Gastrocnemius medialis (tissue), 4 donors: ENCODE results near the gene ERCC5. TPM values are rescaled to one million over a fixed set of nuclear protein-coding genes. Genes with fewer than 3 reads are reported as not detected.
A peak's percentile ranks its signal among the peaks of the same experiment; 100 is the strongest.

Source experiments
- ATAC-seq, 2 donors: fragments of 150-250 bp; one replicate each; pipeline ENCODE4 v1.9.1; 2016
- DNase-seq, 2 donors: peaks; one replicate each; pipeline ENCODE4 v3.0.0-alpha.2; 2019
- H3K27ac ChIP-seq, 4 donors: fragments of 200-600 bp; sonication (generic); 1 replicate in 1 of 4; 2 replicates in 3 of 4; pipeline ENCODE4 v1.5.1; 2016 to 2018; ENCODE audit warnings: mild to moderate bottlenecking in 2 of 4, moderate library complexity in 1 of 4
- H3K27me3 ChIP-seq, 3 donors: fragments of 200-600 bp; sonication (generic) in 2 of 3; 1 replicate in 1 of 3; 2 replicates in 2 of 3; pipeline versions ENCODE4 v1.5.1 to v1.6.0; 2016 to 2019; ENCODE audit warnings: mild to moderate bottlenecking in 1 of 3, moderate library complexity in 1 of 3
- H3K36me3 ChIP-seq, 2 donors: fragments of 200-600 bp; sonication (generic) in 1 of 2; one replicate each; pipeline ENCODE4 v1.5.1; 2017 to 2018
- H3K4me1 ChIP-seq, 2 donors: fragments of 200-600 bp; sonication (generic) in 1 of 2; one replicate each; pipeline ENCODE4 v1.5.1; 2016 to 2017; ENCODE audit warnings: mild to moderate bottlenecking in 2 of 2
- H3K4me3 ChIP-seq, 4 donors: fragments of 200-600 bp; sonication (generic) in 3 of 4; 1 replicate in 1 of 4; 2 replicates in 3 of 4; pipeline ENCODE4 v1.5.1; 2016 to 2019; ENCODE audit warnings: mild to moderate bottlenecking in 2 of 4
- H3K9me3 ChIP-seq, 3 donors: fragments of 200-600 bp; sonication (generic) in 2 of 3; 1 replicate in 1 of 3; 2 replicates in 2 of 3; pipeline ENCODE4 v1.5.1; 2016 to 2019
- POLR2A ChIP-seq, 2 donors: fragments of 450-650 bp; IDR thresholded peaks; one replicate each; pipeline ENCODE4 v1.6.1; 2017; ENCODE audit warnings: antibody characterized with exemption in 2 of 2, mild to moderate bottlenecking in 2 of 2, moderate library complexity in 2 of 2
- in situ Hi-C, 4 donors: fragments of 200-750 bp; cut with MboI; loops; one replicate each; pipeline versions ENCODE4 v1.15.0 to v1.8.0; 2017; ENCODE audit warnings: low sequenced_read_pairs in 4 of 4
- intact Hi-C: fragments of 100-400 bp; cut with DNase I; formaldehyde crosslinking; loops from one replicate; pipeline ENCODE4 v1.15.1; 2023; ENCODE audit warnings: low total_unique reads
- total RNA-seq, 4 donors: library from RNA; depleted of rRNA; stranded (reverse); fragments of >200 nt; gene quantifications; one replicate each; pipeline versions ENCODE4 v1.1.0 to v1.2.3, GENCODE V29; 2016
- TF ChIP-seq, protein P1 (sequence below), 5 experiments: fragments of 450-650 bp in 3 of 5; fragments of 200-600 bp in 2 of 5; sonication (generic) in 2 of 5; IDR thresholded peaks in 4 of 5; conservative IDR thresholded peaks in 1 of 5; 1 replicate in 4 of 5; 2 replicates in 1 of 5; pipeline ENCODE4 v1.5.1; 2016 to 2019; ENCODE audit warnings: antibody characterized with exemption in 5 of 5, mild to moderate bottlenecking in 3 of 5, moderate library complexity in 3 of 5

ERCC5 gene
- total RNA-seq, 4 donors from 2014 or later, result 43.5 to 77.7 (median 46.8) TPM

DNA sequence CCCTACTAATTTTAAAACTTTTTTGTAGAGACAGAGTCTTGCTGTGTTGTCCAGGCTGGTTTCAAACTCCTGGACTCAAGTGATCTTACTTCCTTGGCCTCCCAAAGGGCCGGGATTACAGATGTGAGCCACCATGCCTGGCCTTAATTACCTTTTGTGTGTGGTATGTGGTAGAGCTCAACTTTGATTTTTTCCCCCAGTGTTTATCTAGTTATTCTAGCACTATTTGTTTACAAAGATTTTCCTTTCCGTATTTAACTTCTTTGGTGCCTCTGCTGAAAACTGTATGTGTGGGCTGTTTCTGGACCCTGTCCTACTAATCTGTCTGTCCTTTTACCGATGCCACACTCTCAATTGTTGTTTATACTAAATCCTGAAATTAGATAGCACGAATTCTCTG is 9.4 kb upstream of the ERCC5 start:
- TF ChIP-seq, protein P1, sequence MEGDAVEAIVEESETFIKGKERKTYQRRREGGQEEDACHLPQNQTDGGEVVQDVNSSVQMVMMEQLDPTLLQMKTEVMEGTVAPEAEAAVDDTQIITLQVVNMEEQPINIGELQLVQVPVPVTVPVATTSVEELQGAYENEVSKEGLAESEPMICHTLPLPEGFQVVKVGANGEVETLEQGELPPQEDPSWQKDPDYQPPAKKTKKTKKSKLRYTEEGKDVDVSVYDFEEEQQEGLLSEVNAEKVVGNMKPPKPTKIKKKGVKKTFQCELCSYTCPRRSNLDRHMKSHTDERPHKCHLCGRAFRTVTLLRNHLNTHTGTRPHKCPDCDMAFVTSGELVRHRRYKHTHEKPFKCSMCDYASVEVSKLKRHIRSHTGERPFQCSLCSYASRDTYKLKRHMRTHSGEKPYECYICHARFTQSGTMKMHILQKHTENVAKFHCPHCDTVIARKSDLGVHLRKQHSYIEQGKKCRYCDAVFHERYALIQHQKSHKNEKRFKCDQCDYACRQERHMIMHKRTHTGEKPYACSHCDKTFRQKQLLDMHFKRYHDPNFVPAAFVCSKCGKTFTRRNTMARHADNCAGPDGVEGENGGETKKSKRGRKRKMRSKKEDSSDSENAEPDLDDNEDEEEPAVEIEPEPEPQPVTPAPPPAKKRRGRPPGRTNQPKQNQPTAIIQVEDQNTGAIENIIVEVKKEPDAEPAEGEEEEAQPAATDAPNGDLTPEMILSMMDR (IDR thresholded peaks at IDR 0.05 in 4 of 5, conservative IDR thresholded peaks at IDR 0.05 in 1 of 5), result no peak
- no peak for TF ChIP-seq POLR2A (IDR thresholded peaks at IDR 0.05)
- in situ Hi-C loops (no loop called here), intact Hi-C loops (no loop called here)
- Histone ChIP-seq H3K4me3 (no peak overlapping the region), H3K4me1 (no peaks in the 10 kb centered on the region), H3K27me3 (no peaks in the 10 kb centered on the region), H3K27ac (no peak overlapping the region), H3K9me3 (no peaks in the 10 kb centered on the region), H3K36me3 (peaks cover 0 to 53% of the 10 kb centered on the region in 2 donors)
- no peak for DNase-seq
- no peak for ATAC-seq

DNA sequence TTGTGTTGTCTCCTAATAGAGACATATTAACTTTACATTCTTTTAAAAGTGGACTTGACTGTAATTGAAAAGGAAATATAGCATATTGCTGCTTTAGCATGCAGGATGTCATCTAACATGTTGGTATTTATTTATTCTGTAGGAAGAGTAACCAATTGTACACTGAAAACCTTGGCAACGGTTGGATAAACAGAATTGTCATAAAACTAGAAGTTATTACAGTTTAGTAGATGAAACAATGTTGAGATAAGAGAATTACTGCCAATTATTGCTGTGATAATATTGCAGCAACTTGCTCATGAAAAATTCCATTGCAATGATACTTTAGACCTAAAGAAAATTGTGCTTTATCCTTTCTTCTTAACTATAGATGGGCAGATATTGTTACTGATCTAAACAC is 7.6 kb upstream of the ERCC5 start:
- in situ Hi-C loops, result no loop called here
- TF ChIP-seq, protein P1 (IDR thresholded peaks at IDR 0.05 in 4 of 5, conservative IDR thresholded peaks at IDR 0.05 in 1 of 5), result no peak
- TF ChIP-seq POLR2A (IDR thresholded peaks at IDR 0.05), result no peak

DNA sequence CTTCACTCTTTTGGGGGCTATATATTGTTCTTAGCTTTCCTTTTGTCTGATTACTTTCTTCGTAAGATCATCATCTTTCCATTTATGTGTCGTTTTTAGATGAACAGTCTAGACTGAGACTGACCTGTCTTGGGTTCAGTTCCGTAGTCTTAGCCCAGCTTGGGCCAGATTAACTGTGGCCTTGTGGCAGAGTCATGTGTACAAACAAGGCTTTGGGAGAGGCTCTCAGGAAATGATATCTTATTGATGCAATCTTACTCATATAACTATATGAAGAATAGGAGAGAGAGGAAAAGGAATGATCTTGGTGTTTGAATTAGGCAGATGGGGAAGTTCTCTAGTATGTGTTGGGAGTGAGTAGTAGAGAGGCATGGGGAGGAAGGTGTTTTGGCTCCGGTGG is 6.8 kb upstream of the ERCC5 start:
- in situ Hi-C loops (no loop called here), intact Hi-C loops (no loop called here)
- no peak overlapping the region for H3K4me3 ChIP-seq
- no peak for ATAC-seq
- DNase-seq, result no peak
- H3K27ac ChIP-seq, result no peak overlapping the region
- H3K4me1 ChIP-seq, result no peaks in the 10 kb centered on the region
- TF ChIP-seq, protein P1 (IDR thresholded peaks at IDR 0.05 in 4 of 5, conservative IDR thresholded peaks at IDR 0.05 in 1 of 5), result no peak
- no peak for TF ChIP-seq POLR2A (IDR thresholded peaks at IDR 0.05)
- no peaks in the 10 kb centered on the region for H3K9me3 ChIP-seq
- no peaks in the 10 kb centered on the region for H3K27me3 ChIP-seq
- peaks cover 0 to 43% of the 10 kb centered on the region in 2 donors for H3K36me3 ChIP-seq

More for the DNA sequence above, 7.6 kb upstream of the ERCC5 start:
- no peaks in the 10 kb centered on the region for H3K27me3 ChIP-seq
- no peak overlapping the region for H3K4me3 ChIP-seq
- no peaks in the 10 kb centered on the region for H3K4me1 ChIP-seq
- peaks cover 0 to 48% of the 10 kb centered on the region in 2 donors for H3K36me3 ChIP-seq
- ATAC-seq (no peak), DNase-seq (no peak)
- no peak overlapping the region for H3K27ac ChIP-seq
- no peaks in the 10 kb centered on the region for H3K9me3 ChIP-seq
- intact Hi-C loops, result no loop called here

DNA sequence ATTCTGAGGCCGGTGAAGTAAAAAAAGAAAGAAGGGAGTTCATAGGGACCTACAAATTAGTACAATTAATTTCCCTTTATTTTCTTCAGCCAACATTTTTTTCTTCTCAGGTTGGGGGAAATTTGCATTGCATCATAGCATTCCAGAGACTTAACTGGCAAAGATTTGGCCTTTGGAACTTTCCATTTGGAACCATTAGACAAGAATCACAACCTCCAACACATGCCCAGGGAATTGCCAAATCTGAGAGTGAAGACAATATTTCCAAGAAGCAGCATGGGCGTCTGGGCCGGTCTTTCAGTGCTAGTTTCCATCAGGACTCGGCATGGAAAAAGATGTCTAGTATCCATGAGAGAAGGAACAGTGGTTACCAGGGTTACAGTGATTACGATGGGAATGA is 6.4 kb upstream of the ERCC5 start:
- ATAC-seq (no peak), DNase-seq (no peak)
- Histone ChIP-seq H3K27me3 (no peaks in the 10 kb centered on the region), H3K4me3 (no peak overlapping the region), H3K27ac (no peak overlapping the region), H3K4me1 (peaks cover 0 to under 1% of the 10 kb centered on the region in 2 donors), H3K36me3 (peaks cover 0 to 38% of the 10 kb centered on the region in 2 donors), H3K9me3 (no peaks in the 10 kb centered on the region)
- intact Hi-C loops (no loop called here), in situ Hi-C loops (no loop called here)
- no peak for TF ChIP-seq POLR2A (IDR thresholded peaks at IDR 0.05)
- TF ChIP-seq, protein P1 (IDR thresholded peaks at IDR 0.05 in 4 of 5, conservative IDR thresholded peaks at IDR 0.05 in 1 of 5), result no peak

DNA sequence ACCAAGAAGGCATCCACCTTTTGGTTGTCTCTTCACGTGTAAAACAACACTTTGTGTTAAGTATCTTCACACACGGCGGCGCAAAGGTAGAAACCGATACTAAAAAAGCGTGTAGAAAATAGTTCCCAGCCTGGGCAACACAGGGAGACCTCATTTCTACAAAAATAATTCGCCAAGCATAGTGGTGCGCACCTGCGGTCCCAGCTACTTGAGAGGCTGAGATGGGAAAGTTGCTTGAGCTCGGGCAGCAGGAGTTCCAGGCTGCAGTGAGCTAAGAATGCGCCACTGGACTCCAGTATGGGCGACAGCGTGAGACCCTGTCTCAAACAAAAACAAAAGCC is 573 bp upstream of the ERCC5 start:
- Histone ChIP-seq H3K36me3 (no peaks in the 10 kb centered on the region), H3K4me1 (peaks cover 19 to 21% of the 10 kb centered on the region in 2 donors), H3K9me3 (no peaks in the 10 kb centered on the region), H3K4me3 (peak overlapping the region; percentile 75 to 94 (median 92)), H3K27ac (peak overlapping the region; percentile 92 to 98 (median 96)), H3K27me3 (no peaks in the 10 kb centered on the region)
- TF ChIP-seq, protein P1 (IDR thresholded peaks at IDR 0.05 in 4 of 5, conservative IDR thresholded peaks at IDR 0.05 in 1 of 5), result no peak
- TF ChIP-seq POLR2A (IDR thresholded peaks at IDR 0.05), result no peak
- in situ Hi-C loops, result loop anchor here in 3 of 4 donors (5.0 to 10.0 kb wide), 3 partner anchors 248 to 263 kb away; partner anchors contain the start of gene TPP2 (in 1 of the 3)
- ATAC-seq (peak in 1 of 2 donors; percentile 46), DNase-seq (no peak)
- intact Hi-C loops, result loop anchor here (1.0 to 10.0 kb wide), 4 partner anchors 18 to 249 kb away; partner anchors contain the start of genes BIVM and TPP2
